BLaER1 treated with 17β-estradiol and CSF1 and Interleukin-3, amounts not matched to agents 10 nM and 100 nM (cell line): ENCODE measurements around the gene C4B.
"Not testable (repeated sequence)": the region's sequence is repeated elsewhere in the genome, so short reads cannot be mapped to it uniquely, and the experiment has no call there.

Experiments
- H3K27ac ChIP-seq, 11 experiments: shearing (Covaris generic); formaldehyde crosslinking; 2 replicates each; pipeline ENCODE4 v1.8.1; 2022
- H3K27me3 ChIP-seq, 11 experiments: shearing (Covaris generic); formaldehyde crosslinking; 2 replicates each; pipeline ENCODE4 v1.8.1; 2022
- H3K36me3 ChIP-seq, 11 experiments: shearing (Covaris generic); formaldehyde crosslinking; 2 replicates each; pipeline ENCODE4 v1.8.1; 2022
- H3K4me1 ChIP-seq, 10 experiments: shearing (Covaris generic); formaldehyde crosslinking; 2 replicates each; pipeline ENCODE4 v1.8.1; 2022
- H3K4me2 ChIP-seq, 11 experiments: shearing (Covaris generic); formaldehyde crosslinking; 2 replicates each; pipeline ENCODE4 v1.8.1; 2022
- H3K4me3 ChIP-seq, 10 experiments: shearing (Covaris generic); formaldehyde crosslinking; 2 replicates each; pipeline ENCODE4 v1.8.1; 2022
- H3K9ac ChIP-seq, 11 experiments: shearing (Covaris generic); formaldehyde crosslinking; 2 replicates each; pipeline ENCODE4 v1.8.1; 2022
- H3K9me3 ChIP-seq, 11 experiments: shearing (Covaris generic); formaldehyde crosslinking; replicated peaks in 1 of 11; 2 replicates each; pipeline ENCODE4 v1.8.1; 2022
- H4K20me1 ChIP-seq, 11 experiments: shearing (Covaris generic); formaldehyde crosslinking; 2 replicates each; pipeline ENCODE4 v1.8.1; 2022

The C4B gene

DNA sequence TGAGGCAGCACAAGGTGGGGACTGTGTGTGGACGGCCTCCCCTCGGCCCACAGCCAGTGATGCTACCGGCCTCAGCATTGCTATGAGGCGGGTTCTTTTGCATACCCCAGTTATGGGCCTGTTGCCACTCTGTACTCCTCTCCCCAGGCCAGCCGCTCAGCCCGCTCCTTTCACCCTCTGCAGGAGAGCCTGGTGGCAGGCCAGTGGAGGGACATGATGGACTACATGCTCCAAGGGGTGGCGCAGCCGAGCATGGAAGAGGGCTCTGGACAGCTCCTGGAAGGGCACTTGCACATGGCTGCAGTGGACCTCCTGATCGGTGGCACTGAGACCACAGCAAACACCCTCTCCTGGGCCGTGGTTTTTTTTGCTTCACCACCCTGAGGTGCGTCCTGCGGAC is 7.5 kb upstream of the C4B start:
- not testable (repeated sequence) for H3K9me3 ChIP-seq, H3K4me2 ChIP-seq, H4K20me1 ChIP-seq, H3K4me3 ChIP-seq, H3K9ac ChIP-seq, H3K4me1 ChIP-seq, H3K27me3 ChIP-seq, H3K27ac ChIP-seq, H3K36me3 ChIP-seq

DNA sequence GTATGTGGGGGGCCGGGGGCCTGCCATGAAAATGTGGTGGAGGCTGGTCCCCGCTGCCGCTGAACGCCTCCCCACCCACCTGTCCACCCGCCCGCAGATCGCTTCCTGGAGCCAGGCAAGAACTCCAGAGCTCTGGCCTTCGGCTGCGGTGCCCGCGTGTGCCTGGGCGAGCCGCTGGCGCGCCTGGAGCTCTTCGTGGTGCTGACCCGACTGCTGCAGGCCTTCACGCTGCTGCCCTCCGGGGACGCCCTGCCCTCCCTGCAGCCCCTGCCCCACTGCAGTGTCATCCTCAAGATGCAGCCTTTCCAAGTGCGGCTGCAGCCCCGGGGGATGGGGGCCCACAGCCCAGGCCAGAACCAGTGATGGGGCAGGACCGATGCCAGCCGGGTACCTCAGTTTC is 6.6 kb upstream of the C4B start:
- H3K9ac ChIP-seq, H3K4me2 ChIP-seq, H3K4me1 ChIP-seq, H4K20me1 ChIP-seq, H3K27ac ChIP-seq, H3K4me3 ChIP-seq, H3K36me3 ChIP-seq, H3K9me3 ChIP-seq, H3K27me3 ChIP-seq: not testable (repeated sequence)

DNA sequence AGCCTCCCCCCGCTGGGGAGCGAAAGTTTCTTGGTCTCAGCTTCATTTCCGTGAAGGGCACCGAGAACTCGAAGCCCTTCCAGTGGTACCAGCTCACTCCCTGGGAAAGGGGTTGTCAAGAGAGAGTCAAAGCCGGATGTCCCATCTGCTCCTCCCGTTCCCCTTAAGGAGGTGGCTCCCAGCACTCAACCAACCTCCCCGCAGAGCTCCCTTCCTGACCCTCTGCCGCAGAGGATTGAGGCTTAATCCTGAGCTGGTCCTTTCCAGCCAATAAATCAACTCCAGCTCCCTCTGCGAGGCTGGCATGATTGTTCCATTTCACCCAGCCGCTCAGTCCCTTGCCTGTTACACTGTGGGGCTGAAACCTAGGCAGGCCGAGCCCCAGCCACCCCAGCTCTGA is 6.0 kb upstream of the C4B start:
- not testable (repeated sequence) for H3K4me1 ChIP-seq, H4K20me1 ChIP-seq, H3K9ac ChIP-seq, H3K27ac ChIP-seq, H3K4me2 ChIP-seq, H3K27me3 ChIP-seq, H3K9me3 ChIP-seq, H3K36me3 ChIP-seq, H3K4me3 ChIP-seq

DNA sequence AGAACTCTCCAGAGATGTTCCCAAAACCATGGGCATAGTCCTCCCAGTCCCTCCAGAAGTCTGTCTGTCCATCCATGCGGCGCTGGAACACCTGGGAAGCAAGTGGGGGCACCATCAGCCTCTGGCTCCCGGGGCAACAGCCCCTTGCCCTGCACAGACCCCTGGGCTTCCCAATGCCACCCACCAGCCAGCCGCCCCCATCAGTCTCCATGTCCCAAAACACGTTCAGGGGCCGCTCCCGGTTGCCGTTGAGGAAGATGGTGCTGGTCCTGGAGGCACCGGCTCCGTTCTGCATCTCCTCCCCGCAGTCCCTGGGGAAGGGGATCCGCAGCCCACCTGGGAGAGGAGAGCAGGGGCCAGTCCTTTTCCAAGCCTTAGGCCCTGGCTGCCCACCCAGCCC is 5.1 kb upstream of the C4B start:
- H3K4me1 ChIP-seq, H3K9ac ChIP-seq, H4K20me1 ChIP-seq, H3K9me3 ChIP-seq, H3K27ac ChIP-seq, H3K4me3 ChIP-seq, H3K36me3 ChIP-seq, H3K27me3 ChIP-seq, H3K4me2 ChIP-seq: not testable (repeated sequence)

- H3K9ac ChIP-seq, H3K4me3 ChIP-seq: not testable (repeated sequence)
Observed at GRCh38 chr6:32010856-32011530, 3.6 kb upstream of the C4B start.

GRCh38 chr6:32012941-32013617 is 1.5 kb upstream of the C4B start:
- H3K9me3 ChIP-seq, H3K9ac ChIP-seq, H3K27me3 ChIP-seq, H3K4me3 ChIP-seq, H3K4me2 ChIP-seq, H3K36me3 ChIP-seq, H3K4me1 ChIP-seq, H4K20me1 ChIP-seq, H3K27ac ChIP-seq: not testable (repeated sequence)

More at GRCh38 chr6:32010856-32011530, 3.6 kb upstream of the C4B start:
- not testable (repeated sequence) for H3K27ac ChIP-seq, H3K36me3 ChIP-seq, H3K9me3 ChIP-seq, H3K4me2 ChIP-seq, H3K27me3 ChIP-seq, H4K20me1 ChIP-seq, H3K4me1 ChIP-seq

GRCh38 chr6:32013738-32014137 is 857 bp upstream of the C4B start:
- not testable (repeated sequence) for H3K27me3 ChIP-seq, H3K9ac ChIP-seq, H3K4me2 ChIP-seq, H3K9me3 ChIP-seq, H3K27ac ChIP-seq, H3K36me3 ChIP-seq, H3K4me1 ChIP-seq, H4K20me1 ChIP-seq, H3K4me3 ChIP-seq

DNA sequence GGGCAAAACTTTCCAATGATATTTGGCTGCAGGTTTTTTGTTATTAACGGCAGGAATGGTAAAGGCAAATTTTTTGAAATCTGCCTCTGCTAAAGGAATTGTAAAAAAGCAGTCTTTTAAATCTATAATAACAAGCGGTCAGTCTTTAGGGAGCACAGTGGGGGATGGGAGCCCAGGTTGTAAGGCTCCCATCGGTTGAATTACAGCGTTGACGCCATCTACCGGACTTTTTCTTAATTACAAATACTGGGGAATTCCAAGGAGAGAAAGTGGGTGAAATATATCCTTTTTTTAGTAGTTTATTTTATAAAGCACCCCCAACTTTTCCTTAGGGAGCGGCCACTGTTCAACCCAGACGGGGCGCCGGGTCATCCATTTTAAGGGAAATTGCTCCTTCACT is 7.5 kb downstream of the C4B start:
- H3K9me3 ChIP-seq, H3K27ac ChIP-seq, H3K4me2 ChIP-seq, H4K20me1 ChIP-seq, H3K4me1 ChIP-seq, H3K27me3 ChIP-seq, H3K36me3 ChIP-seq, H3K9ac ChIP-seq, H3K4me3 ChIP-seq: not testable (repeated sequence)

DNA sequence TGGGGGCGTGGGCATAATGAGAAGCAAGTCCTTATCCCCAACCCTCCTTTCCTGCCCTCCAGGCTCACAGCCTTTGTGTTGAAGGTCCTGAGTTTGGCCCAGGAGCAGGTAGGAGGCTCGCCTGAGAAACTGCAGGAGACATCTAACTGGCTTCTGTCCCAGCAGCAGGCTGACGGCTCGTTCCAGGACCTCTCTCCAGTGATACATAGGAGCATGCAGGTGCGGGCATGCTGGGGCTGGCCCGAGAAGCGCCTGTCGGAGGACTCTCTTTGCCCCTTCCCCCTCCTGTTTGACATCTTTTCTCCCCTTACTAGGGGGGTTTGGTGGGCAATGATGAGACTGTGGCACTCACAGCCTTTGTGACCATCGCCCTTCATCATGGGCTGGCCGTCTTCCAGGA is 14.0 kb downstream of the C4B start:
- not testable (repeated sequence) for H3K36me3 ChIP-seq, H3K4me1 ChIP-seq, H3K27me3 ChIP-seq, H3K4me2 ChIP-seq, H3K27ac ChIP-seq, H3K9ac ChIP-seq, H3K4me3 ChIP-seq, H3K9me3 ChIP-seq, H4K20me1 ChIP-seq

GRCh38 chr6:32029553-32029952 is 15.0 kb downstream of the C4B start:
- not testable (repeated sequence) for H3K27me3 ChIP-seq, H3K4me2 ChIP-seq, H3K27ac ChIP-seq, H3K9me3 ChIP-seq, H3K36me3 ChIP-seq, H3K4me3 ChIP-seq, H4K20me1 ChIP-seq, H3K9ac ChIP-seq, H3K4me1 ChIP-seq

- not testable (repeated sequence) for H3K36me3 ChIP-seq
Observed at GRCh38 chr6:32035283-32036013, 20.9 kb downstream of the C4B start.

DNA sequence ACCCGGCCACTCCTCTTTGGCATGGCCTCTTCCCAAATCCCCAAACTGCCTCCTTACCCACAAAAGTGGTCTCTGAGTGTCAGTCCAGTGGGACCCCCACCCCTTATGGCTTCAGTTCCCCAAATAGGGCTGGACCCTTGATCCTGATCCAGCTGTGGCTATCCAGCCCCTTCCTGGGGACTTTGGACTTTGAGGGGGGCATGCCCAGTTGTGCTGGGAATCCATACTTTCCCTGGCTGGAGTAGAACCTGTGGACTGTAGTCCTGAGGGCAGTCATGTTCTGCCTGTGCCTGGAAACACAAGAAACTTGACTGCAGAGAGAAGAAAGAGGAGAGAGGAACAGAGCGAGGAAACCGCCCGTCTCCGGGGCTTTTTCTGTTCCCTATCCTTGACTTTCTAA is 22.5 kb downstream of the C4B start:
- not testable (repeated sequence) for H3K9ac ChIP-seq, H4K20me1 ChIP-seq, H3K27me3 ChIP-seq, H3K4me1 ChIP-seq, H3K36me3 ChIP-seq, H3K4me3 ChIP-seq, H3K27ac ChIP-seq, H3K4me2 ChIP-seq, H3K9me3 ChIP-seq

More at GRCh38 chr6:32035283-32036013, 20.9 kb downstream of the C4B start:
- not testable (repeated sequence) for H3K4me2 ChIP-seq, H3K9me3 ChIP-seq, H3K4me3 ChIP-seq, H3K27ac ChIP-seq, H3K4me1 ChIP-seq, H3K9ac ChIP-seq, H4K20me1 ChIP-seq, H3K27me3 ChIP-seq

- H3K9me3 ChIP-seq, H3K4me3 ChIP-seq, H3K27ac ChIP-seq, H3K36me3 ChIP-seq, H3K27me3 ChIP-seq, H3K4me1 ChIP-seq, H3K9ac ChIP-seq, H4K20me1 ChIP-seq, H3K4me2 ChIP-seq: not testable (repeated sequence)
Observed at GRCh38 chr6:32037598-32038524, 23.3 kb downstream of the C4B start, which contains the start of gene CYP21A2. CYP21A2 (plus strand) TSS chr6:32038415; CDS start chr6:32038423, 8 bp downstream.
